ENCODE data around the gene MRM2.
"Not testable (repeated sequence)": the region's sequence is repeated elsewhere in the genome, so short reads cannot be mapped to it uniquely, and the experiment has no call there.

Gene MRM2

GRCh38 chr7:2271273-2272026, 29.4 kb upstream of the MRM2 start:
- TF ChIP-seq CTCF (IDR thresholded peaks at IDR 0.05) = no peak
- Mint-ChIP-seq H3K27ac (no peak overlapping the region), H3K36me3 (ENCODE audit: low read depth) (peaks cover 39% of the 10 kb centered on the region)

GRCh38 chr7:2270495-2270894, 28.5 kb upstream of the MRM2 start:
- peaks cover 13% of the 10 kb centered on the region for H3K9me3 Mint-ChIP-seq
- TF ChIP-seq CTCF (IDR thresholded peaks at IDR 0.05) = no peak
- no peak for DNase-seq
- H3K4me1 Mint-ChIP-seq = peaks cover 27% of the 10 kb centered on the region
- no peak overlapping the region for H3K4me3 Mint-ChIP-seq
- peak overlapping the region; percentile 29 for H3K27ac Mint-ChIP-seq
- peaks cover 3% of the 10 kb centered on the region for H3K27me3 Mint-ChIP-seq (ENCODE audit: low read depth, poor library complexity)
- peaks cover 44% of the 10 kb centered on the region for H3K36me3 Mint-ChIP-seq (ENCODE audit: low read depth)

More at GRCh38 chr7:2271273-2272026, 29.4 kb upstream of the MRM2 start:
- Mint-ChIP-seq H3K4me3 (no peak overlapping the region), H3K9me3 (peaks cover 13% of the 10 kb centered on the region), H3K27me3 (ENCODE audit: low read depth, poor library complexity) (peaks cover 3% of the 10 kb centered on the region), H3K4me1 (peaks cover 27% of the 10 kb centered on the region)
- DNase-seq = no peak

GRCh38 chr7:2269991-2270460, 28.0 kb upstream of the MRM2 start:
- H3K9me3 Mint-ChIP-seq = peaks cover 13% of the 10 kb centered on the region
- peaks cover 47% of the 10 kb centered on the region for H3K36me3 Mint-ChIP-seq (ENCODE audit: low read depth)
- H3K4me3 Mint-ChIP-seq = no peak overlapping the region
- TF ChIP-seq CTCF (IDR thresholded peaks at IDR 0.05) = no peak
- DNase-seq = no peak
- peaks cover 3% of the 10 kb centered on the region for H3K27me3 Mint-ChIP-seq (ENCODE audit: low read depth, poor library complexity)
- H3K4me1 Mint-ChIP-seq = peaks cover 27% of the 10 kb centered on the region
- no peak overlapping the region for H3K27ac Mint-ChIP-seq

- Mint-ChIP-seq H3K27ac (peak overlapping the region; percentile 17), H3K9me3 (peaks cover 13% of the 10 kb centered on the region), H3K4me3 (peak overlapping the region; percentile 52), H3K4me1 (peaks cover 28% of the 10 kb centered on the region), H3K36me3 (ENCODE audit: low read depth) (peaks cover 49% of the 10 kb centered on the region)
- not testable (repeated sequence) for DNase-seq; H3K27me3 Mint-ChIP-seq (ENCODE audit: low read depth, poor library complexity)
These were observed 27.3 kb upstream of the MRM2 start for GRCh38 chr7:2269089-2269990.

- TF ChIP-seq CTCF (IDR thresholded peaks at IDR 0.05) = no peak
- H3K4me3 Mint-ChIP-seq = no peak overlapping the region
- no peak for DNase-seq
- peak overlapping the region; percentile 59 for H3K27ac Mint-ChIP-seq
- peaks cover 53% of the 10 kb centered on the region for H3K36me3 Mint-ChIP-seq (ENCODE audit: low read depth)
- H3K27me3 Mint-ChIP-seq (ENCODE audit: low read depth, poor library complexity) = no peaks in the 10 kb centered on the region
- peaks cover 13% of the 10 kb centered on the region for H3K9me3 Mint-ChIP-seq
- peaks cover 31% of the 10 kb centered on the region for H3K4me1 Mint-ChIP-seq
These were observed 24.9 kb upstream of the MRM2 start for GRCh38 chr7:2266911-2267310.

GRCh38 chr7:2264158-2264557, 22.2 kb upstream of the MRM2 start:
- peaks cover 48% of the 10 kb centered on the region for H3K36me3 Mint-ChIP-seq (ENCODE audit: low read depth)
- no peaks in the 10 kb centered on the region for H3K27me3 Mint-ChIP-seq (ENCODE audit: low read depth, poor library complexity)
- peak overlapping the region; percentile 20 for H3K4me3 Mint-ChIP-seq
- H3K9me3 Mint-ChIP-seq = peaks cover 8% of the 10 kb centered on the region
- peak overlapping the region; percentile 75 for H3K27ac Mint-ChIP-seq
- H3K4me1 Mint-ChIP-seq = peaks cover 22% of the 10 kb centered on the region
- DNase-seq = no peak
- no peak for TF ChIP-seq CTCF (IDR thresholded peaks at IDR 0.05)
